GM23338 (cell line): ENCODE measurements around the gene LEO1. TPM values are rescaled to one million over a fixed set of nuclear protein-coding genes. Genes with fewer than 3 reads are reported as not detected.

Source experiments
- ATAC-seq: fragments of 200-7000 bp; cut with Tn5 transposase; 3 replicates; pipeline ENCODE4 v1.9.1; 2020
- DNase-seq: peaks from one replicate; pipeline ENCODE4 v3.0.0-alpha.2; 2015; ENCODE audit warnings: low spot score
- H2AFZ ChIP-seq: fragments of 200-600 bp; sonication (generic); 2 replicates; pipeline ENCODE4 v1.8.0; 2016; ENCODE audit warnings: antibody characterized with exemption, mild to moderate bottlenecking, moderate library complexity
- H3F3A ChIP-seq: fragments of 200-600 bp; sonication (generic); replicated peaks from 2 replicates; pipeline ENCODE4 v1.8.0; 2017; ENCODE audit warnings: antibody characterized with exemption, mixed run types, low read depth
- H3K27ac ChIP-seq: fragments of 200-600 bp; sonication (generic); 2 replicates; pipeline ENCODE4 v1.6.1; 2016; ENCODE audit warnings: low read depth
- H3K27me3 ChIP-seq: fragments of 200-600 bp; sonication (generic); 2 replicates; pipeline ENCODE4 v1.8.0; 2016; ENCODE audit warnings: mild to moderate bottlenecking, mixed run types, moderate library complexity; ENCODE audit not compliant: insufficient read depth
- H3K36me3 ChIP-seq: fragments of 200-600 bp; sonication (generic); 2 replicates; pipeline ENCODE4 v1.8.0; 2016; ENCODE audit warnings: mild to moderate bottlenecking; ENCODE audit not compliant: insufficient read depth
- H3K4me1 ChIP-seq: fragments of 200-600 bp; sonication (generic); 2 replicates; pipeline ENCODE4 v1.8.0; 2016; ENCODE audit warnings: mild to moderate bottlenecking, moderate library complexity; ENCODE audit not compliant: insufficient read depth
- H3K4me2 ChIP-seq: fragments of 200-600 bp; sonication (generic); 2 replicates; pipeline ENCODE4 v1.7.1; 2017; ENCODE audit warnings: mixed run types
- H3K4me3 ChIP-seq: fragments of 200-600 bp; sonication (generic); 2 replicates; pipeline ENCODE4 v1.6.1; 2016; ENCODE audit warnings: mixed run types
- H3K79me2 ChIP-seq: fragments of 200-600 bp; sonication (generic); replicated peaks from 2 replicates; pipeline ENCODE4 v1.8.0; 2017; ENCODE audit warnings: mild to moderate bottlenecking; ENCODE audit not compliant: insufficient read depth
- H3K9me2 ChIP-seq: fragments of 200-600 bp; sonication (generic); 2 replicates; pipeline ENCODE4 v1.8.0; 2017; ENCODE audit not compliant: insufficient read depth
- H4K20me1 ChIP-seq: fragments of 200-600 bp; sonication (generic); replicated peaks from 2 replicates; pipeline ENCODE4 v1.8.0; 2017; ENCODE audit warnings: mild to moderate bottlenecking; ENCODE audit not compliant: insufficient read depth
- H3K27ac Mint-ChIP-seq: 2 replicates; pipeline ENCODE4 v1.8.0; 2020; ENCODE audit warnings: inconsistent platforms, mild to moderate bottlenecking, moderate library complexity, mixed read lengths
- H3K27me3 Mint-ChIP-seq: 3 replicates; pipeline ENCODE4 v1.8.0; 2022; ENCODE audit warnings: low read depth, mild to moderate bottlenecking, moderate library complexity, mixed read lengths, inconsistent platforms; ENCODE audit not compliant: insufficient read depth, poor library complexity
- H3K36me3 Mint-ChIP-seq: 3 replicates; pipeline ENCODE4 v1.8.0; 2021; ENCODE audit warnings: low read depth, mild to moderate bottlenecking, inconsistent platforms, moderate library complexity, mixed read lengths
- H3K4me1 Mint-ChIP-seq: 3 replicates; pipeline ENCODE4 v1.8.0; 2020; ENCODE audit warnings: mild to moderate bottlenecking, inconsistent platforms, mixed read lengths
- H3K4me3 Mint-ChIP-seq: 3 replicates; pipeline ENCODE4 v1.8.0; 2021; ENCODE audit warnings: moderate library complexity, mild to moderate bottlenecking, inconsistent platforms, mixed read lengths
- H3K9me3 Mint-ChIP-seq: 3 replicates; pipeline ENCODE4 v1.8.0; 2020; ENCODE audit warnings: moderate library complexity, mild to moderate bottlenecking, inconsistent platforms, mixed read lengths
- CREB1 ChIP-seq: fragments of 250-450 bp; sonication (Bioruptor Pico); IDR thresholded peaks from 2 replicates; pipeline ENCODE4 v1.5.0; 2020; ENCODE audit warnings: low read depth, mild to moderate bottlenecking, moderate library complexity
- CTCF ChIP-seq, 2 experiments: fragments of 200-600 bp in 1 of 2; sonication (generic) in 1 of 2; conservative IDR thresholded peaks; 2 replicates each; pipeline versions ENCODE4 v1.5.1 to v1.6.1; 2016 to 2017; ENCODE audit warnings: antibody characterized with exemption in 2 of 2, low read depth in 2 of 2, mild to moderate bottlenecking in 2 of 2, moderate library complexity in 1 of 2
- ETS1 ChIP-seq: IDR thresholded peaks from 2 replicates; pipeline ENCODE4 v1.6.1; 2016; ENCODE audit warnings: antibody characterized with exemption
- EZH2 ChIP-seq: fragments of 200-600 bp; sonication (generic); IDR thresholded peaks from one replicate; pipeline ENCODE4 v1.8.0; 2017; ENCODE audit warnings: antibody characterized with exemption, mild to moderate bottlenecking, low read depth; ENCODE audit not compliant: unreplicated experiment
- EZH2phosphoT487 ChIP-seq: fragments of 200-600 bp; sonication (generic); IDR thresholded peaks from one replicate; pipeline ENCODE4 v1.8.1; 2018; ENCODE audit warnings: antibody characterized with exemption; ENCODE audit not compliant: unreplicated experiment
- JUNB ChIP-seq: IDR thresholded peaks from one replicate; pipeline ENCODE4 v1.6.1; 2016; ENCODE audit warnings: antibody characterized with exemption; ENCODE audit not compliant: unreplicated experiment
- NANOG ChIP-seq: IDR thresholded peaks from 2 replicates; pipeline ENCODE4 v1.6.1; 2016; ENCODE audit warnings: antibody characterized with exemption, borderline replicate concordance
- POLR2AphosphoS5 ChIP-seq: IDR thresholded peaks from 2 replicates; pipeline ENCODE4 v1.6.1; 2016; ENCODE audit warnings: antibody characterized with exemption, low read depth
- REST ChIP-seq: IDR thresholded peaks from one replicate; pipeline ENCODE4 v1.6.1; 2018; ENCODE audit warnings: antibody characterized with exemption; ENCODE audit not compliant: unreplicated experiment
- STAT1 ChIP-seq: IDR thresholded peaks from one replicate; pipeline ENCODE4 v1.6.1; 2016; ENCODE audit warnings: antibody characterized with exemption; ENCODE audit not compliant: unreplicated experiment
- ZNF114 ChIP-seq: fragments of 250-450 bp; sonication (Bioruptor Pico); IDR thresholded peaks from 2 replicates; pipeline ENCODE4 v1.5.0; 2020; ENCODE audit warnings: mild to moderate bottlenecking, moderate library complexity
- ZNF331 ChIP-seq: fragments of 250-450 bp; sonication (Bioruptor Pico); IDR thresholded peaks from 2 replicates; pipeline ENCODE4 v1.5.0; 2020; ENCODE audit warnings: low read depth, mild to moderate bottlenecking, moderate library complexity
- ZNF462 ChIP-seq: fragments of 250-450 bp; sonication (Bioruptor Pico); IDR thresholded peaks from 2 replicates; pipeline ENCODE4 v1.5.0; 2020; ENCODE audit warnings: mild to moderate bottlenecking, moderate library complexity
- polyA plus RNA-seq: library from polyadenylated mRNA; unstranded; fragments of >200 nt; fragmentation: Nextera tagmentation; extraction: Ambion mirVana; gene quantifications from 2 replicates; pipeline ENCODE4 v1.2.1, GENCODE V29; 2016
- total RNA-seq: library from RNA; depleted of rRNA; stranded (reverse); fragments of >200 nt; shearing (Covaris generic); gene quantifications from 2 replicates; pipeline ENCODE4 v1.2.3, GENCODE V29; 2014

LEO1 gene
- total and polyA plus RNA-seq, 2 experiments from 2014 or later, result 41.4 to 55.6 TPM

- H3K27me3 Mint-ChIP-seq, result no peaks in the 10 kb centered on the region
- Histone ChIP-seq H3K9me2 (no peaks in the 10 kb centered on the region; the same call in 1 of the 2 replicates), H3K4me1 (no peaks in the 10 kb centered on the region), H3F3A (no peaks in the 10 kb centered on the region), H4K20me1 (no peaks in the 10 kb centered on the region), H2AFZ (no peak overlapping the region), H3K4me2 (no peak overlapping the region), H3K36me3 (no peaks in the 10 kb centered on the region), H3K27ac (no peak overlapping the region), H3K27me3 (no peaks in the 10 kb centered on the region), H3K4me3 (no peak overlapping the region), H3K79me2 (no peaks in the 10 kb centered on the region)
- no peaks in the 10 kb centered on the region for H3K9me3 Mint-ChIP-seq
- TF ChIP-seq JUNB, result no peak
- no peak for TF ChIP-seq ZNF331
- no peak for TF ChIP-seq ZNF114 (CRISPR knock-in tag)
- TF ChIP-seq REST, result no peak
- TF ChIP-seq STAT1, result no peak
- TF ChIP-seq POLR2AphosphoS5, result no peak
- TF ChIP-seq CTCF (conservative IDR thresholded peaks at IDR 0.05; ENCODE audit: low read depth in 2 of 2), result no peak
- no peak for TF ChIP-seq EZH2
- no peak for TF ChIP-seq NANOG
- TF ChIP-seq ZNF462, result no peak
- TF ChIP-seq CREB1 (CRISPR knock-in tag), result no peak
- no peak for TF ChIP-seq EZH2phosphoT487
- TF ChIP-seq ETS1, result no peak
- DNase-seq (no peak), ATAC-seq (no peak)
- H3K36me3 Mint-ChIP-seq, result no peaks in the 10 kb centered on the region
- H3K4me3 Mint-ChIP-seq, result no peak overlapping the region
- no peaks in the 10 kb centered on the region for H3K4me1 Mint-ChIP-seq
- H3K27ac Mint-ChIP-seq, result no peak overlapping the region
Measured at GRCh38 chr15:52008359-52008697, 36.8 kb upstream of the LEO1 start.
